ENCODE data around the gene UBR2. TPM values are rescaled to one million over a fixed set of nuclear protein-coding genes. Genes with fewer than 3 reads are reported as not detected.

Gene UBR2
- total and polyA plus RNA-seq, 2 donors (not counting 3 experiments of a cell fraction or from before 2014, with no cell fraction given): 8.0 to 22.3 TPM

DNA sequence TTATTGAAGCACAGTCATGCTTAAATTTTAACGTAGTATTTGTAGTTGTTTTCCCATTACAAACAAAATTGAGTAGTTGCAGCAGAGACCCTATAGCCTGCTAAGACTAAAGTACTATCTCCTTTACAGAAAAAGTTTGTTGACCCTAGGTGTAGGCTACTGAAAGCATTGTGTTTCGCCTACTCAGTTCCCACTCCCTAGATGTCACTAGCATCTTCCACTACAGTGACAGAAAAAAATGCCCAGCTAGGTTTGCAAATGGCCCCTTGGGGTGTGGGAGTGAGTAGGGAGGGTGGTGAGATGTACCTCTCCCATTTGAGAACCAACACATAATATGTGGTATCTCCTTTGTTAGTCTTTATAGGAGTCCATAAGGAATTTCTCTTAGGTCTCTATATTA is 34.5 kb downstream of the UBR2 start:
- peaks cover 0 to 2% of the 10 kb centered on the region in 2 experiments for H3K36me3 ChIP-seq (ENCODE audit: control insufficient read depth in 2 of 2, extremely low read depth in 1 of 2, insufficient read depth in 2 of 2, low read length in 2 of 2)

More for the DNA sequence above, 34.5 kb downstream of the UBR2 start:
- Histone ChIP-seq H3K79me2 (ENCODE audit: control insufficient read depth, insufficient read depth, low read length) (peaks cover 2% of the 10 kb centered on the region), H3K27ac (ENCODE audit: insufficient read depth, low read depth, low read length) (no peak overlapping the region), H3K9me3 (replicated peaks; ENCODE audit: control insufficient read depth, insufficient read depth, low read length) (no peaks in the 10 kb centered on the region), H3K4me3 (replicated peaks in 1 of 3; ENCODE audit: insufficient read depth in 1 of 3, low read depth in 1 of 3, low read length in 3 of 3) (no peak overlapping the region), H4K20me1 (replicated peaks; ENCODE audit: control insufficient read depth, extremely low read depth, insufficient read depth, low read length) (peaks cover 3% of the 10 kb centered on the region), H3K9me1 (replicated peaks; ENCODE audit: control insufficient read depth, extremely low read depth, insufficient read depth, low read length) (no peaks in the 10 kb centered on the region), H3K9ac (replicated peaks; ENCODE audit: extremely low read depth, insufficient read depth, low read length) (no peak overlapping the region), H2AFZ (ENCODE audit: low read depth, low read length) (no peak overlapping the region), H3K4me2 (ENCODE audit: insufficient read depth, low read length) (no peak overlapping the region), H3K27me3 (ENCODE audit: control insufficient read depth in 2 of 2, insufficient read depth in 2 of 2, low read length in 2 of 2) (no peaks in the 10 kb centered on the region), H3K4me1 (ENCODE audit: control insufficient read depth, extremely low read depth, insufficient read depth, low read length) (no peaks in the 10 kb centered on the region)
- TF ChIP-seq, protein P1, sequence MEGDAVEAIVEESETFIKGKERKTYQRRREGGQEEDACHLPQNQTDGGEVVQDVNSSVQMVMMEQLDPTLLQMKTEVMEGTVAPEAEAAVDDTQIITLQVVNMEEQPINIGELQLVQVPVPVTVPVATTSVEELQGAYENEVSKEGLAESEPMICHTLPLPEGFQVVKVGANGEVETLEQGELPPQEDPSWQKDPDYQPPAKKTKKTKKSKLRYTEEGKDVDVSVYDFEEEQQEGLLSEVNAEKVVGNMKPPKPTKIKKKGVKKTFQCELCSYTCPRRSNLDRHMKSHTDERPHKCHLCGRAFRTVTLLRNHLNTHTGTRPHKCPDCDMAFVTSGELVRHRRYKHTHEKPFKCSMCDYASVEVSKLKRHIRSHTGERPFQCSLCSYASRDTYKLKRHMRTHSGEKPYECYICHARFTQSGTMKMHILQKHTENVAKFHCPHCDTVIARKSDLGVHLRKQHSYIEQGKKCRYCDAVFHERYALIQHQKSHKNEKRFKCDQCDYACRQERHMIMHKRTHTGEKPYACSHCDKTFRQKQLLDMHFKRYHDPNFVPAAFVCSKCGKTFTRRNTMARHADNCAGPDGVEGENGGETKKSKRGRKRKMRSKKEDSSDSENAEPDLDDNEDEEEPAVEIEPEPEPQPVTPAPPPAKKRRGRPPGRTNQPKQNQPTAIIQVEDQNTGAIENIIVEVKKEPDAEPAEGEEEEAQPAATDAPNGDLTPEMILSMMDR (IDR thresholded peaks at IDR 0.05; ENCODE audit: extremely low read depth in 1 of 2, insufficient read depth in 1 of 2, low read depth in 1 of 2, low read length in 2 of 2): no peak
- TF ChIP-seq MAX (IDR thresholded peaks at IDR 0.05; ENCODE audit: insufficient read depth, insufficient read length) (no peak), POLR2A (IDR thresholded peaks at IDR 0.05; ENCODE audit: low read depth, low read length) (no peak), JUN (IDR thresholded peaks at IDR 0.05; ENCODE audit: borderline replicate concordance, insufficient read depth, insufficient read length, low read depth) (no peak), MYC (IDR thresholded peaks at IDR 0.05; ENCODE audit: low read depth, low read length) (no peak), FOS (IDR thresholded peaks at IDR 0.05; ENCODE audit: borderline replicate concordance, insufficient read depth, low read length) (no peak), GATA2 (IDR thresholded peaks at IDR 0.05; ENCODE audit: insufficient read depth, insufficient read length, low read depth, low read length) (no peak)
- FAIRE-seq (no peak), DNase-seq (ENCODE audit: low read depth, low spot score) (no peak)
- dilution Hi-C loops (cut with MboI; ENCODE audit: extremely low pct_ligation_motif_present, low sequenced_read_pairs): no loop called here
- ChIA-PET CTCF (interaction anchor here (1.0 kb wide), 1 partner anchor 10 kb away, joined by 3 read pairs; no protein-coding TSS in a partner anchor), POLR2A (no interaction called here)
- no TSS peak for BruUV-seq (replicated peaks)
- intact Hi-C loops (cut with micrococcal nuclease): no loop called here

All from endothelial cell of umbilical vein (primary cell).